ENCODE measurements around the gene USP30.

Gene USP30

GRCh38 chr12:109131154-109132050 is 79.0 kb downstream of the USP30 start:
- H3K4me1 ChIP-seq (ENCODE audit: insufficient read depth, low read length, poor library complexity, severe bottlenecking) = no peaks in the 10 kb centered on the region
- TF ChIP-seq CTCF (conservative IDR thresholded peaks at IDR 0.05; ENCODE audit: low read length) = no peak
- TF ChIP-seq EZH2phosphoT487 (IDR thresholded peaks at IDR 0.05; ENCODE audit: borderline replicate concordance) = no peak
- H3K4me3 ChIP-seq (ENCODE audit: low read length, poor library complexity, severe bottlenecking) = no peak overlapping the region
- H3K9ac ChIP-seq (ENCODE audit: low read depth, low read length, poor library complexity, severe bottlenecking) = no peak overlapping the region
- H3K4me2 ChIP-seq (ENCODE audit: low read depth, low read length, poor library complexity, severe bottlenecking) = no peak overlapping the region
- H3K9me3 ChIP-seq (ENCODE audit: insufficient read depth, low read depth, low read length) = no peaks in the 10 kb centered on the region
- no peaks in the 10 kb centered on the region for H3K79me2 ChIP-seq (ENCODE audit: insufficient read depth, low read length)
- no peaks in the 10 kb centered on the region for H3K27me3 ChIP-seq (ENCODE audit: insufficient read depth, low read length, poor library complexity, severe bottlenecking)
- no peak overlapping the region for H2AFZ ChIP-seq (ENCODE audit: low read length)
- no peaks in the 10 kb centered on the region for H4K20me1 ChIP-seq (ENCODE audit: insufficient read depth, low read length, poor library complexity, severe bottlenecking)
- no peaks in the 10 kb centered on the region for H3K9me2 ChIP-seq (replicated peaks; ENCODE audit: low read depth, low read length)
- H3K36me3 ChIP-seq (ENCODE audit: insufficient read depth, low read length) = no peaks in the 10 kb centered on the region
- no peaks in the 10 kb centered on the region for H3F3A ChIP-seq (ENCODE audit: low read depth)

GRCh38 chr12:109134186-109134917 is 82.0 kb downstream of the USP30 start:
- no peak overlapping the region for H3K9ac ChIP-seq (ENCODE audit: low read depth, low read length, poor library complexity, severe bottlenecking)
- H3K79me2 ChIP-seq (ENCODE audit: insufficient read depth, low read length) = no peaks in the 10 kb centered on the region
- H3K9me2 ChIP-seq (replicated peaks; ENCODE audit: low read depth, low read length) = no peaks in the 10 kb centered on the region
- H4K20me1 ChIP-seq (ENCODE audit: insufficient read depth, low read length, poor library complexity, severe bottlenecking) = no peaks in the 10 kb centered on the region
- no peaks in the 10 kb centered on the region for H3K4me1 ChIP-seq (ENCODE audit: insufficient read depth, low read length, poor library complexity, severe bottlenecking)
- no peaks in the 10 kb centered on the region for H3K36me3 ChIP-seq (ENCODE audit: insufficient read depth, low read length)
- H3K27me3 ChIP-seq (ENCODE audit: insufficient read depth, low read length, poor library complexity, severe bottlenecking) = no peaks in the 10 kb centered on the region
- TF ChIP-seq CTCF (conservative IDR thresholded peaks at IDR 0.05; ENCODE audit: low read length) (peak; percentile 67), EZH2phosphoT487 (IDR thresholded peaks at IDR 0.05; ENCODE audit: borderline replicate concordance) (no peak)
- H3K4me3 ChIP-seq (ENCODE audit: low read length, poor library complexity, severe bottlenecking) = no peak overlapping the region
- H3F3A ChIP-seq (ENCODE audit: low read depth) = no peaks in the 10 kb centered on the region
- no peak overlapping the region for H3K4me2 ChIP-seq (ENCODE audit: low read depth, low read length, poor library complexity, severe bottlenecking)
- no peaks in the 10 kb centered on the region for H3K9me3 ChIP-seq (ENCODE audit: insufficient read depth, low read depth, low read length)
- H2AFZ ChIP-seq (ENCODE audit: low read length) = no peak overlapping the region

GRCh38 chr12:109137055-109137454 is 84.7 kb downstream of the USP30 start:
- no peak overlapping the region for H3K4me3 ChIP-seq (ENCODE audit: low read length, poor library complexity, severe bottlenecking)
- H3F3A ChIP-seq (ENCODE audit: low read depth) = no peaks in the 10 kb centered on the region
- H3K9me2 ChIP-seq (replicated peaks; ENCODE audit: low read depth, low read length) = no peaks in the 10 kb centered on the region
- H3K9me3 ChIP-seq (ENCODE audit: insufficient read depth, low read depth, low read length) = no peaks in the 10 kb centered on the region
- H2AFZ ChIP-seq (ENCODE audit: low read length) = no peak overlapping the region
- no peaks in the 10 kb centered on the region for H3K79me2 ChIP-seq (ENCODE audit: insufficient read depth, low read length)
- H3K27me3 ChIP-seq (ENCODE audit: insufficient read depth, low read length, poor library complexity, severe bottlenecking) = no peaks in the 10 kb centered on the region
- H3K36me3 ChIP-seq (ENCODE audit: insufficient read depth, low read length) = no peaks in the 10 kb centered on the region
- no peak for TF ChIP-seq EZH2phosphoT487 (IDR thresholded peaks at IDR 0.05; ENCODE audit: borderline replicate concordance)
- TF ChIP-seq CTCF (conservative IDR thresholded peaks at IDR 0.05; ENCODE audit: low read length) = no peak
- no peak overlapping the region for H3K9ac ChIP-seq (ENCODE audit: low read depth, low read length, poor library complexity, severe bottlenecking)
- no peaks in the 10 kb centered on the region for H3K4me1 ChIP-seq (ENCODE audit: insufficient read depth, low read length, poor library complexity, severe bottlenecking)
- no peaks in the 10 kb centered on the region for H4K20me1 ChIP-seq (ENCODE audit: insufficient read depth, low read length, poor library complexity, severe bottlenecking)
- H3K4me2 ChIP-seq (ENCODE audit: low read depth, low read length, poor library complexity, severe bottlenecking) = no peak overlapping the region

Measured in Loucy (cell line).